SK-N-SH treated with all-trans-retinoic acid at 6 μM for 48 hours (cell line): ENCODE results near the gene ASB2.

Experiments
- ATAC-seq: fragments of 200-7000 bp; cut with Tn5 transposase; 3 replicates; pipeline ENCODE4 v1.9.1; 2020; ENCODE audit warnings: mild to moderate bottlenecking, moderate library complexity
- ARNTL ChIP-seq: fragments of 450-650 bp; formaldehyde crosslinking; IDR thresholded peaks from 2 replicates; pipeline ENCODE4 v1.5.0; 2020; ENCODE audit warnings: low read depth, mild to moderate bottlenecking, moderate library complexity, borderline replicate concordance
- CREB5 ChIP-seq: fragments of 250-450 bp; sonication (Bioruptor Pico); IDR thresholded peaks from 2 replicates; pipeline ENCODE4 v1.5.1; 2020; ENCODE audit warnings: low read depth, mild to moderate bottlenecking, moderate library complexity
- CSDC2 ChIP-seq: fragments of 250-450 bp; sonication (Bioruptor Pico); IDR thresholded peaks from 2 replicates; pipeline ENCODE4 v1.5.0; 2020; ENCODE audit warnings: mild to moderate bottlenecking, moderate library complexity
- CSRNP3 ChIP-seq: fragments of 250-450 bp; sonication (Bioruptor Pico); IDR thresholded peaks from 2 replicates; pipeline ENCODE4 v1.5.1; 2021; ENCODE audit warnings: mild to moderate bottlenecking, moderate library complexity
- ESRRG ChIP-seq: fragments of 250-450 bp; sonication (Bioruptor Pico); IDR thresholded peaks from 2 replicates; pipeline ENCODE4 v1.6.1; 2021; ENCODE audit warnings: mild to moderate bottlenecking
- GLIS3 ChIP-seq: fragments of 250-450 bp; sonication (Bioruptor Pico); IDR thresholded peaks from 2 replicates; pipeline ENCODE4 v1.5.0; 2020; ENCODE audit warnings: mild to moderate bottlenecking, moderate library complexity
- ISL1 ChIP-seq: fragments of 250-450 bp; sonication (Bioruptor Pico); IDR thresholded peaks from 2 replicates; pipeline ENCODE4 v2.1.2; 2022; ENCODE audit warnings: mild to moderate bottlenecking, moderate library complexity
- OSR1 ChIP-seq: fragments of 250-450 bp; sonication (Bioruptor Pico); IDR thresholded peaks from 2 replicates; pipeline ENCODE4 v1.8.0; 2022; ENCODE audit warnings: moderate library complexity, mild to moderate bottlenecking, inconsistent platforms
- POU6F1 ChIP-seq: fragments of 250-450 bp; sonication (Bioruptor Pico); IDR thresholded peaks from 2 replicates; pipeline ENCODE4 v1.8.0; 2021; ENCODE audit warnings: low read depth, mild to moderate bottlenecking, moderate library complexity, borderline replicate concordance
- PPARA ChIP-seq: fragments of 250-450 bp; sonication (Bioruptor Pico); IDR thresholded peaks from 2 replicates; pipeline ENCODE4 v1.5.0; 2020; ENCODE audit warnings: mild to moderate bottlenecking, borderline replicate concordance
- RARB ChIP-seq: fragments of 250-450 bp; sonication (Bioruptor Pico); IDR thresholded peaks from 2 replicates; pipeline ENCODE4 v1.8.0; 2021; ENCODE audit warnings: mild to moderate bottlenecking, moderate library complexity
- SNAI2 ChIP-seq: fragments of 250-450 bp; sonication (Bioruptor Pico); IDR thresholded peaks from 2 replicates; pipeline ENCODE4 v1.5.0; 2020; ENCODE audit warnings: mild to moderate bottlenecking, moderate library complexity
- TCF4 ChIP-seq: fragments of 250-450 bp; sonication (Bioruptor Pico); IDR thresholded peaks from 2 replicates; pipeline ENCODE4 v1.8.0; 2021; ENCODE audit warnings: mild to moderate bottlenecking, moderate library complexity, borderline replicate concordance
- TOX ChIP-seq: fragments of 250-450 bp; sonication (Bioruptor Pico); IDR thresholded peaks from 2 replicates; pipeline ENCODE4 v1.8.0; 2021; ENCODE audit warnings: mild to moderate bottlenecking, moderate library complexity, borderline replicate concordance
- ZC3H10 ChIP-seq: fragments of 250-450 bp; sonication (Bioruptor Pico); IDR thresholded peaks from 2 replicates; pipeline ENCODE4 v1.5.1; 2021; ENCODE audit warnings: mild to moderate bottlenecking, moderate library complexity
- ZFP3 ChIP-seq: fragments of 250-450 bp; sonication (Bioruptor Pico); IDR thresholded peaks from 2 replicates; pipeline ENCODE4 v1.5.0; 2020; ENCODE audit warnings: mild to moderate bottlenecking, moderate library complexity
- ZFP30 ChIP-seq: fragments of 450-650 bp; formaldehyde crosslinking; IDR thresholded peaks from 2 replicates; pipeline ENCODE4 v1.5.0; 2022; ENCODE audit warnings: mild to moderate bottlenecking, moderate library complexity
- ZNF565 ChIP-seq: fragments of 450-650 bp; formaldehyde crosslinking; conservative IDR thresholded peaks from 2 replicates; pipeline ENCODE4 v1.5.0; 2020; ENCODE audit warnings: low read depth, mild to moderate bottlenecking, moderate library complexity
- ZNF8 ChIP-seq: fragments of 450-650 bp; formaldehyde crosslinking; IDR thresholded peaks from 2 replicates; pipeline ENCODE4 v1.5.0; 2020; ENCODE audit warnings: mild to moderate bottlenecking, moderate library complexity
- TF ChIP-seq, protein P1 (sequence below): fragments of 250-450 bp; sonication (Bioruptor Pico); IDR thresholded peaks from 2 replicates; pipeline ENCODE4 v1.8.0; 2020; ENCODE audit warnings: mild to moderate bottlenecking, moderate library complexity, borderline replicate concordance

The ASB2 gene

DNA sequence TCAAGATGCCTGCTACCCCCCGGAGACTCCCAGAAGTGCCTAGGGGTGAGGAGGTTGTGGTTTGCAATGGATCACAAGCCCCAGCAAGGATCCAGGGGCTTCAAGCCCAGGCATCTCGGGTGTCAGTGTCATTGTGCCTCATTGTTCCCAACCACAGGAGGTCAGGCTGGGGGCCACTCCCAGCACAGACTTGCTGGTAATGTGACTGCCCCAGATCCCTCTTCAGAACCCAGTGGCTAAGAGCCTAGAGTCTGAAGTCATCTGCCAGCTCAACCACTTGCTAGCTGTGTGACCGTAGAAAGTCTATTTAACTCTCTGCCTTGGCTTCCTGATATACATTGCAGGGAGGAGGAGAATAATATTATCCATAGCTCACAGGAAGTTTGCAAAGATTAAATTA is 7.7 kb upstream of the ASB2 start:
- ATAC-seq: no peak
- TF ChIP-seq ESRRG (CRISPR knock-in tag): no peak
- TF ChIP-seq POU6F1: no peak
- no peak for TF ChIP-seq CSRNP3 (CRISPR knock-in tag)
- no peak for TF ChIP-seq ISL1 (CRISPR knock-in tag)
- TF ChIP-seq ZFP3 (CRISPR knock-in tag): no peak
- no peak for TF ChIP-seq ZNF8
- TF ChIP-seq TCF4: no peak
- no peak for TF ChIP-seq ZC3H10
- no peak for TF ChIP-seq RARB
- TF ChIP-seq TOX: no peak
- TF ChIP-seq ZNF565 (CRISPR knock-in tag): no peak
- TF ChIP-seq GLIS3 (CRISPR knock-in tag): no peak
- no peak for TF ChIP-seq SNAI2 (CRISPR knock-in tag)
- TF ChIP-seq, protein P1, sequence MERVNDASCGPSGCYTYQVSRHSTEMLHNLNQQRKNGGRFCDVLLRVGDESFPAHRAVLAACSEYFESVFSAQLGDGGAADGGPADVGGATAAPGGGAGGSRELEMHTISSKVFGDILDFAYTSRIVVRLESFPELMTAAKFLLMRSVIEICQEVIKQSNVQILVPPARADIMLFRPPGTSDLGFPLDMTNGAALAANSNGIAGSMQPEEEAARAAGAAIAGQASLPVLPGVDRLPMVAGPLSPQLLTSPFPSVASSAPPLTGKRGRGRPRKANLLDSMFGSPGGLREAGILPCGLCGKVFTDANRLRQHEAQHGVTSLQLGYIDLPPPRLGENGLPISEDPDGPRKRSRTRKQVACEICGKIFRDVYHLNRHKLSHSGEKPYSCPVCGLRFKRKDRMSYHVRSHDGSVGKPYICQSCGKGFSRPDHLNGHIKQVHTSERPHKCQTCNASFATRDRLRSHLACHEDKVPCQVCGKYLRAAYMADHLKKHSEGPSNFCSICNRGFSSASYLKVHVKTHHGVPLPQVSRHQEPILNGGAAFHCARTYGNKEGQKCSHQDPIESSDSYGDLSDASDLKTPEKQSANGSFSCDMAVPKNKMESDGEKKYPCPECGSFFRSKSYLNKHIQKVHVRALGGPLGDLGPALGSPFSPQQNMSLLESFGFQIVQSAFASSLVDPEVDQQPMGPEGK (CRISPR knock-in tag): no peak
- TF ChIP-seq CREB5 (CRISPR knock-in tag): no peak
- no peak for TF ChIP-seq CSDC2
- no peak for TF ChIP-seq ARNTL
- TF ChIP-seq ZFP30: no peak
- TF ChIP-seq PPARA (CRISPR knock-in tag): no peak
- no peak for TF ChIP-seq OSR1 (CRISPR knock-in tag)

DNA sequence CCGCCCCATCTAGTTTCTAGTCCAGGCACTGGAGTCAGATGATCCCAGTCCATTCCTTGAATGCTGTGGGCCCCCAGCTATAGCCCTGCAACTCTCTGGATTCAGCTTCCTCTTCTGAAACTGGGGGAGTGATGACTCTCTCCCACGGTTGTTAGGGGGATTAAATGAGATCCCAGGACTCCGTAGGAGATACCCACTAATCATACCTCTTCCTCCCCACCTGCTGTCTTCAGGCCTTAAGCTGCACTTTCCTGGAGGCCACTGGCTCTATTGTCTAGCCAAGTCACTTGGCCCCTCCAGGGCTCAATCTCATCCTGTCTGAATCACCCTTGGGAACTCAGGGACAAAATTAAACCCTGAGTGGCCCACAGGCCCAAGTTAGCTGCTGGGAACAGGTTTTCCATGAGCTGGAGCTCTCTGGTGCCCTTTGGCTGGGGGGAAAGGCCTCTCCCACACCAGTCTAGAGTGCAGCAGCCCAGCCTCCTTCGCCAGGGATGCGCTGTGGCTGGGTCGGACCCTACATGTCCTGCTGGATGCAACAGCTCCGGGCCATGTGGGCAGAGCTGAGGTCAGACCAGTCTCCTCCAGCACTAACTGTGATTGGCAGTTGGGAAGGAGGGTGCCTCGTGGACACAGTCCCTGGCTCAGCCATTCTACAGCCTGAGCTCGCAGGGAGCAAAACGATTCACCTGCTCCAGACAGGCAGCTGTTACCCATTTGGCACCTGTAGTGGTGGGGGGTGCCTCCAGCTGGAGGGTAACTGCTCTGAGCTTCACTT is 6.0 kb upstream of the ASB2 start:
- TF ChIP-seq CSDC2 (no peak), GLIS3 (CRISPR knock-in tag) (no peak), CREB5 (CRISPR knock-in tag) (no peak)
- ATAC-seq: no peak

DNA sequence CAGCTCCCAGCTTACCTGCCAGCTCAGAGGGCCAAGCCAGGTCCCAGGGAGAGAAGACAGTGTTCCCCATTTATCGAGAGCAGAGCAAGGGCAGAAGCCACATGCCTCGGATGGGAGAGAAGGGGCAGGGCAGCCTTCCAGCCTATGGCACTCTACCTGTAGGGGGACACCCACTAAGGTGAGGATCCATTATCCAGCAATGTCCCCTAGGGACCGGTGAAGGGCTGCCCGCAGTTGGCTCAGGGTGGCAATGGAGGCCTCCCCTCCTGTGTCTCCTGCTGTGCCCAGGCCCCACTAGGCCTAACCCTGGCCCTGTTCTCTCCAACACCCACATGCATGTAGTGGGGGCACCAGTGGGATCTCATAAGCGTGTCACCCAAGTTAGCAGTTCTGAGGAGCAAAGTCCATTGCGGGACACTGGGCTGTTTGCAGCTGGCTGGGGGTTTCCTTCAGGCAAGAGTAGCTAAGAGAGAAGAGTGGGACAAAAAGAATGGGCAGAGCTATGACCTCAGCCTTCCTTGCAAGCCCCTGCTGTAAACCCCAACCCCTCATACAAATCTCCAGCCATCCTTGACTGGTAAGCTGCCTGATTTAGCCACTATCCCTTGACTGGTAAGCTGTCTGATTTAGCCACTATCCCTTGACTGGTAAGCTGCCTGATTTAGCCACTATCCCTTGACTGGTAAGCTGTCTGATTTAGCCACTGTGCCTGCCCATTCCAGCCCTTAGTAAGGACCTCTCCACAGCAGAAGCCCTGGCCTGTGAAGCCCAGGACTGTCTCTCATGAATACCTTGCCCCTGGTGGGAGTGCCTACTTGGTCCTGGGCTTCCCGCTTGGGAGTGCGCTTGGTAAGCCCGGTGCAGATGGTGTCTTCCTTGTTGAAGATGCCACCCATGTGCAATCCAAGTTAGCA is 5.2 kb upstream of the ASB2 start:
- no peak for ATAC-seq
- TF ChIP-seq, protein P1 (CRISPR knock-in tag): no peak
- TF ChIP-seq POU6F1: no peak
